Testis (tissue), 2 donors: ENCODE data around the gene ALOX5AP.

Source experiments
- POLR2A ChIP-seq: fragments of 450-650 bp; IDR thresholded peaks from one replicate; pipeline ENCODE4 v1.6.1; 2017; ENCODE audit warnings: antibody characterized with exemption, mild to moderate bottlenecking, moderate library complexity
- TF ChIP-seq, protein P1 (sequence below), 3 experiments: fragments of 450-650 bp in 2 of 3; fragments of 200-600 bp in 1 of 3; sonication (generic) in 1 of 3; IDR thresholded peaks; one replicate each; pipeline ENCODE4 v1.5.1; 2016 to 2019; ENCODE audit warnings: antibody characterized with exemption in 3 of 3, mild to moderate bottlenecking in 2 of 3, moderate library complexity in 1 of 3

DNA sequence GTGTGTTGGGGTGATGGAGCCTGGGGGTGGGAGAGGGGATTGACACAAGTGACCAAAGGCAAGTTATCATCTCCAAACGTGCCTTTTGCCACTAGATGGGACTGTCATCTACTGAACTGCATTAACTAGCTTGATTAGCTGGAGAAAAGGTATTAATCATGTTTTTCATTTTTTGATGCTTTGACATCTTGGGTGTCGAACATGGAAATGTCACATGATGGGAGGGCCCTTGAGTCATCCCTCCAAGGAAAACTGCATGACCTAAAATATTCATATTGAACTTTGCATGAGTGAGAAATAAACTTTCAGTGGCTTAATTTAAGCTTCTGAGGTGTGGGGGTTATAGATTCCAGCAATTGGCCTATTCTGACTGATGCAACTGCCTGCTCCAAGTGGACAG is 73.3 kb downstream of the ALOX5AP start:
- TF ChIP-seq, protein P1, sequence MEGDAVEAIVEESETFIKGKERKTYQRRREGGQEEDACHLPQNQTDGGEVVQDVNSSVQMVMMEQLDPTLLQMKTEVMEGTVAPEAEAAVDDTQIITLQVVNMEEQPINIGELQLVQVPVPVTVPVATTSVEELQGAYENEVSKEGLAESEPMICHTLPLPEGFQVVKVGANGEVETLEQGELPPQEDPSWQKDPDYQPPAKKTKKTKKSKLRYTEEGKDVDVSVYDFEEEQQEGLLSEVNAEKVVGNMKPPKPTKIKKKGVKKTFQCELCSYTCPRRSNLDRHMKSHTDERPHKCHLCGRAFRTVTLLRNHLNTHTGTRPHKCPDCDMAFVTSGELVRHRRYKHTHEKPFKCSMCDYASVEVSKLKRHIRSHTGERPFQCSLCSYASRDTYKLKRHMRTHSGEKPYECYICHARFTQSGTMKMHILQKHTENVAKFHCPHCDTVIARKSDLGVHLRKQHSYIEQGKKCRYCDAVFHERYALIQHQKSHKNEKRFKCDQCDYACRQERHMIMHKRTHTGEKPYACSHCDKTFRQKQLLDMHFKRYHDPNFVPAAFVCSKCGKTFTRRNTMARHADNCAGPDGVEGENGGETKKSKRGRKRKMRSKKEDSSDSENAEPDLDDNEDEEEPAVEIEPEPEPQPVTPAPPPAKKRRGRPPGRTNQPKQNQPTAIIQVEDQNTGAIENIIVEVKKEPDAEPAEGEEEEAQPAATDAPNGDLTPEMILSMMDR (IDR thresholded peaks at IDR 0.05), result no peak
- TF ChIP-seq POLR2A, result no peak
